HG03378 (cell line): ENCODE measurements around the gene MICB.
"Not testable (repeated sequence)": the region's sequence is repeated elsewhere in the genome, so short reads cannot be mapped to it uniquely, and the experiment has no call there.

Source experiments
- ATAC-seq: cut with Tn5 transposase; IDR thresholded peaks from one replicate; pipeline ENCODE4 v1.9.1; 2021; ENCODE audit warnings: mild to moderate bottlenecking, moderate library complexity; ENCODE audit not compliant: unreplicated experiment

Gene MICB

DNA sequence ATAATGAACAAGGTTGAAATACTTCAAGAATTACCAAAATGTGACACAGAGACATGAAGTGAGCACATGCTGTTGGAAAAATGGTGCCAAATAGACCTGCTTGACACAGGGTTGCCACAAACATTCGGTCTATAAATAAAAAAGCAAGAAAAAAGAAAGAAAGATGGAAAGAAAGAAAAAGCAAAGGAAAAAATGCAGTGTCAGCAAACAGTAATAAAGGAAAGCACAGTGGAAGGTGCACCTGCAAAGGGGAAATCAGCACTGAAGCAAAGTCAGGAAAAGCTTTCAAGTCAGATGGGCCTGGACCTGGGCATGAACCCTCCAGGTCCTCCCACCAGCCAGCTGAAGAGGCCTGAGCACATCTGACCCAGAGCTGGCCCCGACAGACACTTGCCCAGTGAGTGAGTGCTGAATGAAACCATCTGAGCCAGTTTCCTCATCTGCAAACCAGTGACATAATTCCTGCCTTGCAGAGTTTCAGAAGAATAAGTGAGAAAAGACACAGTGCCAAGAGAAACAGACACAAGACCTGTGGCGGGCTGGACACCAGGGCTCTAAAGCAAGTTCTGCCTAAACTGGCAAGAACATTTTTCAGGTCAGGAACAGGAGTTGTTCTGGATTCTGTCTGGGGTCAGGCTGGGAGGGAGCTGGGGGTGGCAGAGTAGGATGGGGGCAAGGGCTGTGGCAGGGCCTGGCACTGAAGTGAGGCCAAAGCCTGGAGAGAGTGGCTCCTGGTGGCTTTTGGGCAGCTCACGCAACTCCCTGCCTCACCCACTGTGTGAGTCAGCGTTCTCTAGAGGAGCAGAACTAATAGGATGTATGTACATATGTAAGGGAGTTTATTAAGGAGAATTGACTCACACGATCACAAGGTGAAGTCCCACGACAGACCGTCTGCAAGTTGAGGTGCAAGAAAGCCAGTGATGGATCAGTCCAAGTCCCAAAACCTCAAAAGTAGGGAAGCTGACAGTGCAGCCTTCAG is 23.9 kb upstream of the MICB start:
- ATAC-seq: no peak

DNA sequence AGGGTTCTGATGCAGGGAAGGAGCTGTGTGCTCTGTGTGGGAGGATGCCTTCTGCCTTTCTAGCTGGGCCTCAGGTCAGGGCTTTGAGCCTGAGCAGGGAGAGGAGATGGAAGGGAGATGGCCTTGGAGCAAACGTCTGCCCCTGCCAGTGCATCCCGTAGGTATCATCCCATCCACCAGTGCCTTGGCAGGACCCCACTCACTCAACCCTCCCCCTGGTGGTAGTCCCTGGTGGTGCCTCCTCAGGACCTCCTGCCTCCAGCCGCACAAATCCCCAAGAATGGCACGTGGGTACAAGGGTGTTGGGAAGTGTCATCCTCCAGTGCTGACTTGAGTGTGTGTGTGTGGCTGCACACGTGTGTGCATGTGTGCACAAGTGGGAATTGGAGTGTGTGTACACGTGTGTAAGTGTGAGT is 23.1 kb upstream of the MICB start:
- ATAC-seq: no peak

DNA sequence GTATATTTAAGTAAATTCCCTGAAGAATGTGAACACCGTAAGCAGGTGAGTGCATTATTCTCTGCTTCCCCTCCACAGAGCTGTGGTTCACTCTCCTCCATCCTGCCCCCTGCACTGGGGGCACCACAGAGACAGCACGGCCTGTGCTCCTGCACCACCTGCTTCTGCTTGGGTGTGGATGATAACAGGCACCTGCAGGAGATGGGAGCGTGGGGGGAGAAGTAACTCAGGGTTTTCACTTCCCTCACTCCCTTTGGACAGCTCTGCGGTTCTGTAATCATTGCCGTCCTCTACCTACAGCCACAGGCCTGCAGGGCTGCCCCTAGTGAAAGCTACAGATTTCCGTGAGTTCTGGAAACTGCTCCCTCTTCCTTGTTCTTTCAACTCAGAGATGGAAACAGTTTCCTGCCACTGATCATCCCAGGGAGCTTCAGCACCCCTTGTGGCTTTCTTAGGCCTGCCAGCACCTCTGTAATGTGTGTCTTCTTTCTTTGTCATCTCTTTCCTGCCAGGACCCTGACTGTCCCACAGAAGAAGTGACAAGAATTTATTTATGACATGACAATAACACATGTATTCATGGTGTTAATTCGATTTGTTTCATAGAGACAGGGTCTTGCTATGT is 21.3 kb upstream of the MICB start:
- no peak for ATAC-seq

DNA sequence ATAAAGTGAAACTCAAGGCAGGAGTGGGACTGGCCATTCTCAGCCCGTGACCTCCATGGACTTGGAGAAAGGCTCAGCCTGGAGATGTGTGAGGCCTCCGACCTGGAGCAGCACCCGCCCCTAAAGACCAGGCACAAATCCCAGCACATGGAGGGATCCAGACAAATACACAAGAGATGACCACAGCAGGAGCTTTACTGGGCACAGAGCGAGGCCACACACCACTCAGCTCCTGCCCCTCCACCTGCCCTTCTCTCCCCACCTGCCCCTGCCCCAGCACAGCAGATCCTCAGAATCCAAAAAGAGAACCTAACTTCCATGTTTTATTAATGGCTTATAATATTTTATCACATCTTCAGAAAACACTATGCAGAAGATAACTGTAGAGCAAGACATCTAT is 20.4 kb upstream of the MICB start:
- ATAC-seq: no peak

DNA sequence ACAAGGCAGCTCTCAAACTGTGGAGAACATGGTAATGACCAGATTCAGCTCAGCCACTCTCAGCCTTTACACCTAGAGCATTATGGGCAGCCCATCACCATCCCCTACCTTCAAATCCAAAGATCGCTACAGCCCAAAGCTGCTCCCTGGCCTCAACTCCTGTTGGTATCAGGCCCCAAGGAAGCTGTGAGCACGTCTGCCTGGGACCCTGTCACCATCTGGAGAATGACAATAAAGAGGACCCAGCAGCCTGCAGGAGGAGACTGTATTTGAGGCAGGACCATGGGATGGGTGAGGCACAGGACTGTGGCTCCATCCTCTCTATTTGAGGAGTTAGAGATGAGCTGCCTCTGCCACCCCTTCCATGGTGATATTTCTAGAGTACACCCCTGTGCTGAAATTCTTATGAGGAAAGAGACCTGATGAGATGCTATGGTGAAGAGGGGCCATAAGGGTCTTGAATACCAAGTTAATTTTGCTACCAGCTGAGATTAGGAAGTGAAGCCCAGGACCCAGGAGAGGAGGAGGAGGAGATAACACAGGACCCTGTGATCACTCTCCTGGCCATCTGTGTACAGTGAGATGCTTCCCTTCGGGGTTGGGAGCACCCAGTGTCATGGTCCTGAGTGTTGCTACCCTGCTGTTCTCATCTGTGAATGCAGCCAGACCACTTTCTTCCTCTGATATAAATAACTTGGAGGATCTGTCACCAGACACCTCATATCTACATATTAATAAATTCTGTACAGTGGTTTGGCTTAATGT is 19.6 kb upstream of the MICB start:
- no peak for ATAC-seq

DNA sequence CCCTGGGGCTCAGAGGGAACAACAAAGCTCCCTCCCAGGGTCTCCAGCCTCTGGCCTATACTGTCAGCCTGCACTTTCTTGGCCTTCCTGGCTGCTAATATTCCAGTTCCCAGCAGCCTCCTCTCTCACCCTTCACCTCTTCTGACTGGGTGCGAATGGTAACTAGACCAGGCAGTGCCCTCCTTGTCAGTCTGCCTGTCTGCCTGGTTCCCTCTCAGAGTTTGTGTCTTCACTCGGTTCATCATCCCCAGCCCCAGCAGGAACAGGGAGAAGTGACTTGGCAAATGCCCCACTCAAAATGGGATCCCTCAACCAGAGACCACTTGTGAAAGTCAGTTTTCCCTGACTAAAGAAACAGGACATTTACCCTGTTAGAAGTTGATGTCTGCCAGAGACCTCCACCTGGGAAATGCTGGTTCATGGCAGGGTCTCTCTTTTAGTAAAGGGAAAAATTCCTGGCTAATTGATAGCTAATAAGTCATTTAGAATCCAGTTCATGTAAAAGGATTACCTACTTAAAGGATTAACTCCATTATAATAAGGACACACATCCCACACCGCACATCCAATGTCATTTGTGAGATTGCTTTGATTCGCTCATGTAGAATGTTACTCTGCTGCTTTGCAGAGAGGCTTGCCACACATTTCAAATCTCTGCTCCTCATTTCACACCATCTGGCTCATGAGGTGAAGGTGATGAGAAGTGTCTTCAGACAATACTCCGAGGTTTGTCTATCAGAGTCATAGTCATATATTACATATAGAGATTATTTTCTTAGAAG is 18.6 kb upstream of the MICB start:
- ATAC-seq: no peak

DNA sequence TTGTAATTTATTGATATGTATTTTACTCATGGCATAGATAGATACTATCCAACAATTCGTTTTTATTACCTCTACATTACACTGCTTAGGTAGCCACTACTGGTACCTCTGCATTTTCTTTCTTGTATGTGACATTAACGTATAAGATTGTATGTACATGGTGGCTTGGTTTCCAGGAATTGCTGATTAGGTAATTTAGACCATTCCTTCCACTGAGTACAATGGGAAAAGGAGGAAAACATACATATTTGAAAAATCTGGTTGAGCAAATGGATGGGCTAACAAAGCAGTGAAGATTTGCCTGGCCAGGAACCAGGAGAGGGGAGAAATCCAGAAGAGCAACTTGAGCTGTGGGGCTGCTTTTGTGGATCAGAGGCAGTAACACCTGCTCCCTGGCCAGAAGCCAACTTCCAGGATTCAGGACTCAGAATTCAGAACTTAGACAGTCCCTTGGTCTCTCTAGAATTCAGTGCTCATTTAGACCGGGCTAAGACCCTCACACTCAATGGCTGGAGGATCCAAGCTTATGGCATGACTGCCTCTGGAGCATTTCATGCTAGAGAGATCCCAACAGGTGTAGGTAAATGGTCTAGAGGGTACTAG is 17.9 kb upstream of the MICB start:
- no peak for ATAC-seq

DNA sequence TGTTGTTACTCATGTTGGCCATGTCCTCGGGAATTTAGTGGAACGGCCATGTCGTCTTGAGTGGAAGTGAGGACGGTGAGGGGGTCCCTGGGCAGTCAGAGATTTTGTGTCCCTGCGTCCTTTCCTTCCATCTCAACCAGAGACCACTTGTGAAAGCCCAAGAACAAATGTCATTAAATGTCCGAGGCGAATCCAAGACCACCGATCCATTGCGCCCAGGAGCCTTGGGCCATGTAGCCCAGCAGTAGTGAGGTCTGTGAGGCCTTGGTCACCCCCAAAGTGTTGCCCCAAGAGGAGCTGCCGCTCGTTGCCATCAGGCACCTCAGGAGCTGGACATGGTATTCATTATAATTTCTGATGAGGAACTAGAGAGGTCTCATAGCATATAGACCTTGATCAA is 17.4 kb upstream of the MICB start:
- ATAC-seq: no peak

DNA sequence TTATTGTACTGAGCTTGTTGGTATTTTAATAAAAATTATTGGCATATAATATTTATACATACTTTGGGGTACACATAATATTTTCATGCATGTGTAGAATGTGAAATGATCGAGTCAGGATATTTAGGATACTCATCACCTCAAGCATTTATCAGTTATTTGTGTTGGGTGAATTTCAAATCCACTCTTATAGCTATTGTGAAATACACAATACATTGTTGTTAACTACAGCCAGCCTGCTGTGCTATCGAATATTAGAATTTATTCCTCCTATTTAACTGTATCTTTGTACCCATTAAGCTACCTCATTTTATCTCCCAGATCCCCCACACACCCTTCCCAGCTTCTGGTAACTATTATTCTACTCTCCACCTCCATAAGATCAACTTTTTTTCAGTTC is 14.6 kb upstream of the MICB start:
- ATAC-seq: no peak

DNA sequence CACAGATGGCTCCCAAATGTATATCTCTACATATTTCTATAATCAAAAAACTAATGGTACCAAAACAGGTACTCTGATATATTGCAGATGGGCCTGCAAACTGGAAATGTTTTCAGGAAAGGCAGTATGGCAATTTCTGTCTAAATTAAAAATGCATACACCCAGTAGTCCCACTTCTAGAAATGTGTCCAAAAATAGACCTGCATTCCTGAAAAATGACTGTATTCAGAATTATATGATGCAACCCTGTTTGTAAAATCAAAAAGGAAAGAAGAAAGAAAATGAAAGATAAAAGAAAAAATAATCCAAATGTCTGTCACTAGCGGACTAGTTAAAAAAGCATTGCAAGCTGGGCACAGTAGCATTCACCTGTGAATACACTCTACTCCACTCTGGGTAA is 12.9 kb upstream of the MICB start:
- no peak for ATAC-seq

DNA sequence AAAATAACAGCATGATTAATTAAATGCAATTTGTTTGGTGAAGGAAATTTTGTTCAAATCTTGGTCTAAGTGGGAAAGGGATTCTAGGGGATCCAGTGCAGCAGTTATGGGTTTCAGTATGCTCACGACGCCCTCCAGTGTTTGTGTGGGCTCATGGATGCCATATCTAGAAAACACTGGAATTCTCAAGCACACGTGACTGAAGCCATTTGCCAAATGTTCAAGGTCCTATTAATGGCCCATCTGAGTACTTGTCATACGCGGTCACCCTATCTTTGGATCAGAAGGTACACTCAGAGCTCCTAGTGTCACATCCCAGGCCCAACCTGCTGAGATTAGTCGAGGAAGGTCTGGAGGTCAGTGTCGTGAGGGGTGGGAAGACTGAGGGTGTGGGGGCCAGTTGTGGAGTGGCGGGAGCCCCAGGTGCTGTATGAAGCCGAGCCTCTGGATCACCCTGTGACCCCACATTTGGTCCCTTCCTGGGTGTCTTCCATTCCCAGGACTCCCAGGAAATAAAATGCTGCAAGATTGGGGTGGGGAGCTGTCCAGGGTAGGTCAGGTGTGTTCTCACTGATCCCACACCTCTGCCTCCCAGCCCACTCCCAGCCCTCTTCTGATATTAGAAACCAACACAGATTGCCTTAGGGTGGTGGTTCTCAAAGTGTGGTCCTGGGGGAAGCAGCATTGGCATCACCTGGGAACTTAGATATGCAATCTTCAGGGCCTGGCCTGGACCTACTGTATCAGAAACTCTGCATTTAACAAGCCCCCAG is 11.7 kb upstream of the MICB start:
- ATAC-seq: not testable (repeated sequence)

DNA sequence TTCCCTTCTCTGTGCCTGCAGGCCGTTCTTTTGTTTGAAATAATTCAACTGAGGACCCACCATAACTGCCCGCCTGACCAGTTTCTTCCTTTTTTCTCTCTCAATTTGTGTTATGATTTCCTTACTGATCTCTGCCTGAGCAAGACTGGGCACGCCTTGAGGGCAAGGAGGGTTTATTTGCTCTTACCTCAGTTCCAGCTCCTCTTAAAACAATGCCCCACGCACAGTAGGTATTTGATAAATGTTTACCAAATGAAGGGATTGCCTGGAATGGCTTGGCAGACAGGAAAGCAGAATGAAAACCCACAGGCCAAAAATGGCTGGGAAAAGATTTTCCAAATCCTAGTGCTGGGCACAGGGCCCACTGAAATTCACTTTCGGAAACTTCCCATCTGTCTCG is 10.3 kb upstream of the MICB start:
- not testable (repeated sequence) for ATAC-seq

DNA sequence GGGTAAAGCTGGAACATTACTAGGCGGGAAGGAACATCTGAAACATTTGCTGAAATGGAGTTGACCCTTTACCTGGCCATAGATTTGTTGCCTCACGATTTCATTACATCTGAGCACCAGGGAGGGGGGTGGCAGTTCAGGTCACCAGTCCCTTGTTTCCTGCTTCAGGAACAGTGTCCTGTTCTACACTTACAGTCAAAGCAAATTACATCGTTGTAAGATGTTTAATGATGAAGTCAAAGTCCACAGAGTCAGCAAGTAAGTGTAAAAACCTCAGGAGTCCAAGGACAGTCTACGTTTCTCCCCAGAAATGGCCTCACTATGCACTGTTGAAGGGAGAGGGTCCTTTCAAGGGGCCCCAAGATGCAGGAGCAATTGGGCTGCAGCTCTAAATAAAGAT is 8.9 kb upstream of the MICB start:
- ATAC-seq: no peak

DNA sequence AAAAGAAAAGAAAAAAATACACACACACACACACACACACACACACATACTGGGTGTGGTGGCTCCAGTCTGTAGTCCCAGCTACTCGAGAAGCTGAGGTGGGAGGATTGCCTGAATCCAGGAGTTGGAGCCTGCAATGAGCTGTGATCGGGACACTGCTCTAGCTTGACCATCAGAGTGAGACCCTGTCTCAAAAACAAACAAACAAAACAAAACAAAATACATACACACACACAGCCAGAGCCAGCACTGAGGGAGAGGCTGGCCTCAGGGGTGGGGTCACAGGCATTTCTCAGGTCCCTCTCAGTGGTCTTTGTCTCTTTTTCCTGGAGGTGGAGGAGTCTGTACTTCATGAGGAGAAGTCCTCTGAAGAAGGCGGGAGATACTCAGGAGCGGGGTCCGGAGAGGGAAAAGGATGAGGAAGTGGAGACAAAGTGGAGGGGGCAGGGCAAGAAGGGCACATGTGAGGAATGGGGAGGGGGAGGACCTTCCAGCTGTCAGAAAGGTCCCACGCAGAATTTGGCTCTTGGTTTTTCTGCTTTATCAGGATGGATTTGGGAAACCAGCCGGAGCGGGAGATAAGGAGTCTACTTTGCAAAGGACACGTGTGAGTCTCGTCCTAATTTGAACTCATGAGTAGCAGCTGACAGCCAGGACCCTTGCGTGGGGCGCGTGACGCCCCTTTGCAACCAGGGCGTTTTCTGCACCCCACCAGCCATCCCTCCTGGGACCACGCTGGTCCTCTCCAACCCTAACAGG is 7.7 kb upstream of the MICB start:
- ATAC-seq: no peak

DNA sequence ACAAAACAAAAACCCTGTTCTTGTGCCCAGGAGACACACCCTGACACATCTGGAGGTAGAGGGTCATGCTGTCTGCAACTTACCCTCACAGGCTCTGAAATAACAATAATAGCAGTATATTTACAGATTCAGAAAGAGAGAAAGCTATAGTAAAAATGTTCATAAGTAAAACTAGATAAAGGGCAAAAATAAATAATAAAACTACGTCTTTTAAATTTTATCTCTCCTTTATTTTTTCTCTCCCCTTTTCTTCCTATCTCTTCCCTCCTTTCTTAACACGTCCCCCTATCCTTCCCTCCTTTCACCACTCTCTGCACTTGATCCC is 4.4 kb upstream of the MICB start:
- not testable (repeated sequence) for ATAC-seq

DNA sequence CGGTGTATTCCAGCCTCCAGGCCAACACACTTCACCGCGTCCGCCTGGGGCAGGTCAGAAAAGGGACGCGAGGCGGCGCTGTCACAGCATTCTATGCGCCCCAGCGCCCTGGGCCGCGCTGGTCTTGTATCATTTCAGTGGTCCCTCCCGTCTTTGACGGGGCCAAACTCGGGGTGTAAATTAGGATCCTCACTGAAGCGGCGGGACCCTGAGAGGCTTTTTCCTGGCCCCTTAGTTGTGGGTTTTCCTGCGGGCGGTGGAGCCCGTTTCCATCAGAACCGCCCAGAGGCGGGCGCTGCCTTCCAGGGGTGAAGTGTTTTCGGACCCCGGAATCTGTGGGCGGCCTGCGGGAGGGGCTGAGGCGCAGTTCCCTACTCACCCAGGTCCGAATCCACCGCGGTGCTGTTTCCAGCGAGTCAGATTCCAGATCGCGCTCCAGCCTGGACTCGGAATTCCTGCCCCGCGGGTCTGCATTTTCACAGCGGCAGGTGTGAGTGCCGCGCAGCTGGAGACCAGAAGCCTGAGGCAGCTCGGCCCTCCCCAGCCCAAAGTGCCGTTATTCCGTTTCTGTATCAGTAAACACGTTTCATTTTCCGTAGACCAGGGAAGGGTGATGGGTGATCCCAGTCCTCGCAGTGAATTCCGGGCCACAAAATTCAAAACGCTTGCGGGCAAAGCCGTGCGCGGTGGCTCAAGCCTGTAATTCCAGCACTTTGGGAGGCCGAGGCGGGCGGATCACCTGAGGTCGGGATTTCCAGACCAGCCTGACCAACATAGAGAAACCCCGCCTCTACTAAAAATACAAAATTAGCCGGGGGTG is 3.9 kb upstream of the MICB start:
- no peak for ATAC-seq

DNA sequence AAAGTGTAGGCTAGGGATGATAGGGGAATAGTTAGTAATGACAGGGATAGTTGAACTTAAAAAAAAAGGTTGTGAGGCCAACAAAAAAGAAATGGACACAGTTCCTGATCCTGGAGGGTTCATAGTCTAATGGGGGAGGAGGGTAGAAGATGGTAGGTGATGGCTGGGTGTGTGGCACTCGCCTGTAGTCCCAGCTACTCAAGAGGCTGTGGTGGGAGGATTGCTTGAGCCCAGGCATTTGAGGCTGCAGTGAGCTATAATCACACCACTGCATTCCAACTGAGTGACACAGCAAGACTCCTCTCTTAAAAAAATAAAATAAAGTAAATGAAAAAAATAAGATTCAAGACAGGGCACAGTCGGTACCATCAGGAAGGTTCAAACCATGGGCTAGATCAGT is 2.4 kb upstream of the MICB start:
- ATAC-seq: no peak

DNA sequence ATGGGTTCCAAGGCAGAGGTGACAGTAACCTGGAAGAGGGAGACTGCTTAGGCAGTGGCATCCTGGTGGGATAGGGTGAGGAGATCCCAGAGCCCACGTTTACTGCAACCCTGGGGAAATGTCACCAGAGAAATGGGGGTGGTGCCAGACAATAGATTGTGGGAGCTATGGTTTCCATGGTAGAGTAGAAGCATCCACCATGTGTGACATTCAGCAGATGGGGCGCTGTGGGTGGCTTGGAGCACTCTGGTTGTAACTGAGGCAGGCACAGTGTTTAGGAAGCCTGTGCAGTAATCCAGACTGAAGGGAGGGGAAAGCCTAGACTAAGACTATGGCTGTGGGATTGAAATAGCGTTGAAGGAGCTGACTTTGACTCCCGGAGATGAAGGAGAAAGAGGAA is 1.1 kb upstream of the MICB start:
- ATAC-seq: not testable (repeated sequence)
